Putamen (tissue), 1 donor: ENCODE data around the gene TBC1D16.
"Not testable (repeated sequence)": the region's sequence is repeated elsewhere in the genome, so short reads cannot be mapped to it uniquely, and the experiment has no call there.

Experiments used
- DNase-seq: peaks from one replicate; pipeline ENCODE4 v3.0.0-alpha.2; 2016; ENCODE audit warnings: low spot score

Gene TBC1D16

DNA sequence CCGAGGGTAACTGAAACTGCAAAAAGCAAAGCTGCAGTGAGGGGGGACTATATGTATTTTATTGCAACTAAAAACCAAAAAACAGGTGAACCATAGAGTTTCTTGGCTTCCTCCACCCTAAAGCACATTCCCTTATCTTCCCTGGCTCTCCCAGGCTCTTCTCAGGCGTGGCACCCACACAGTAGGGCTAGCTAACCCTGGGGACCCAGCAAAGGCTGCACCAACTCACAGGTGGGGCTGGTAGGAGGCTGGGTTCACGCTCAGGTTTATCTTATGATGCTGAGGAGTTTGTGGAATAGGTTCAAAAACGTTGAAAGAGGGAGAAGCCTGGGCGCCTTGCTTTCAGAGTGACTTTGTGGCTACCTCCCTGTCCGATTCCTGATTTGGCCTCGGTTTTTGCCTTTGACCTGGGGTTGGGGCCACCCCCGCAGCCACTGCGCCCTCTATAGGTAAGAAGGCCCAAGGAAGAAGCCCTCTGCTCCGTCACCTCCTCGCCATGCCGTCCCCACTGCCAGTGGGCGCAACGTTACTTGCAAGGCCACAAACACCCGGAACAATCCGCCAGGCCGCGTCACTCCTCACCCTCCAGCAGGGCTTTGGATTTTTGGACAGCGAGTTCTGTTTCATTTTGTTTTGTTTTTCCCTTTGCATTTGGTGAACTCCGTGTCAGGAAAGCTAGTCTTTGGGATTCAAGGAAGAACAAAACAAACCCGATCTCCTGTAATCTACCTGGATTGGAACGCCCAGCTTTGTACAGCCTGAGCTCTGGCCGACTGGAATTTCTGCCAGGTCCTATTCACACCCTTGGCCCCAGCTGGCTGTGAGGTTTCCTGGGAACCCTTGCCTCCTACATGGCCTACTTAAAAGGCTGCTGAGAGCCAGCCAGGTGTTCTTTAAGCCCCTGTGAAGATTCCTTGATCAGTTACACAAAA is 60.8 kb downstream of the TBC1D16 start:
- no peak for DNase-seq

DNA sequence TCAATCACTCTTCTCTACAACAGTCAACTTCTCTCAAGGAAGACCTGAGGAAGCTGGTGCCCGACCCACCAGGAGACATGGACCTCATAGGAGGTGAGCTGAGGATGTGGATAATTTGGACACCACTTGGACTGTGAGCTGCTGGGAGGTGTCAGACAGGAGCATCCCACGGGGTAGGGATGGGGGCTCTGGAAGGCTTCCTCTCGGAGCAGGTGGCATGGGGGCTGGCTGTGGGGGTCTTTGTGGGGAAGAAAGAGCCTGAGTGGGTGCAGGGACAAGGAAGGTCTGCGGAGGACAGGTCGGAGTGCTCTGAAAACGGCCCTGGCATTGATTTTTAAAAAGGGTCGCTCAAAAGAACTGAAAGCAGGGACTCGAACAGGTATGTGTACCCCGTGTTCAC is 64.0 kb downstream of the TBC1D16 start:
- DNase-seq: no peak

DNA sequence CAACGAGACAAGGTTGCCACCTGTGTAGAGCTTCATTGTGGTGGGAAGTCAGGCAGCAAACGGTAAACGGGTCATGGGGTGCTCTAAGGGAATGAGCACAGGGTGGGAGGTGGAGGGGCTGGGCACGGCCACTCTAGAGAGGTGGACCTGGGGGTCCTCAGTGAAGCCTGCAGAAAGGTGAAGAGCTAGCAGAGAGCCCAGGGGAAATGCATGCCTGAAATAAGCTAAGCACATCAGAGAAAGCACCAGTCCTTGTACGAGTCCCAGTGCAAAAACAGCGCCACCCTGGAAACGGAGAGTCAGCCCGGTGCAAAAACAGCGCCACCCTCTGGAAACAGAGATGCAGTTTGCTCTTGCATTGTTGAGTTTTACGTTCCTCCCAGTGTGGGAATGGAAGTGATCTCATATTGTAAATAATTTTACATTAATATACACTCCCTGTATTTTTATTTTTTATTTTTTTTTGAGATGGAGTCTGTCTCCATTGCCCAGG is 65.0 kb downstream of the TBC1D16 start:
- DNase-seq: peak; percentile 72

DNA sequence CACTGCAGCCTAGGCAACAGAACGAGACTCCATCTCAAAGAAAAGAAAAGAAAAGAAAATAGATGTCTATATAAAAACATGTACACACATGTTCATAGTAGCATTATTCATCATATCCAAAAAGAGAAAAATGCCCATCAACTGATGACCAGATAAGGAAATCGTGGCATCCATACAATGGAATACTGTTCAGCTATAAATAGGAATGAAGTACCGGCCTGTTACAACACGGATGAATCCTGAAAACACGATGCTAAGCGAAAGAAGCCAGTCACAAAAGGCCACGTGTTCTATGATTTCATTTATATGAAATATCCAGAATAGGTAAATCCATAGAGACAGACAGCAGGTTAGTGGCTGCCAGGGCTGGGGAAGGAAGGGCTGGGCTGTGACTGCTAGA is 65.8 kb downstream of the TBC1D16 start:
- no peak for DNase-seq

DNA sequence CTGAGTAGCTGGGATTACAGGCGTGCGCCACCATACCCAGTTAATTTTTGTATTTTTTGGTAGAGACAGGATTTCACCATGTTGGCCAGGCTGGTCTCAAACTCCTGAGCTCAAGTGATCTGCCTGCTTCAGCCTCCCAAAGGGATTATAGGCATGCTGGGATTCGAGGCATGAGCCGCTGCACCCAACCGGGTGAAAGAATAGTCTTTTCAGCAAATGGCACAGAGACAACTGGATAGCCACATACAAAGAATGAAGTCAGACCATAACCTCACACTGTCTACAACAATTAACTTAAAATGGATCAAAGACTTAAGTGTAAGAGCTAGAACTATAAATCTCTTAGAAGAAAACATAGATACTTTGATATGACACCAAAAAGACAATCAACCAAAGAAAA is 67.6 kb downstream of the TBC1D16 start:
- no peak for DNase-seq

DNA sequence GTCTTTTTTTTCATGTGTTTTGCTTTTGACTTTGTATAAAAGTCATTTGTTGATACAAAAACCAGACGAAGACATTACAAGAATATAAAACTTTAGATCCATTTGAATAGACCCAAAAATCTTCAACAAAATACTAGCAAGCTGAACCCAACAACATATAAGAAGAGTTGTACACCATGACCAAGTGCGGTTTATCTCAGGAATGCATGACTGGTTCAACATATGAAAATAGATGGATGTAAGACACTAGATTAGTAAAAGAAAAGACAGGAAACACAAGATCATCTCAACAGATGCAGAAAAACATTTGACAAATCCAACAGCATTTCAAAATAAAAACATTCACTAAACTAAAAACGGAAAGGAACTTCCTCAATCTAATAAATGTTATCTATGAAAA is 69.0 kb downstream of the TBC1D16 start:
- no peak for DNase-seq

DNA sequence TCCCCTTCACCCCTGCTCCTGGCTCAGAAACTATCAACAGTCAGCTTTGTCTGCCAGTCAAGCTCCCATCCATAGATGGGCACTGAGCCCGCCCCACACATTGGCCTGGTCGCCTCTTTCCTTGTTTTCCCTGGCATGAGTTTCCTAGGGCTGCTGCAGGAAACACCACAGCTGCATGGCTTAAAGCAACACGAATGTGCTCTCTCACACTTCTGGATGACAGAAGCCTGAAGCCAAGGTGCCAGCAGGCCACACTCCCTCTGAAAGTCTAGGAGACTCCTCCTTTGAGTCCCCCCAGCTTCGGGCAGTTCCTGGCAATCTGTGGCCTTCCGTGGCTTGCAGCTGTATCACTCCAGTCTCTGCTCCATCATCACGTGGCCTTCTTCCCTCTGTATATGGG is 69.9 kb downstream of the TBC1D16 start:
- peak; percentile 77 for DNase-seq

DNA sequence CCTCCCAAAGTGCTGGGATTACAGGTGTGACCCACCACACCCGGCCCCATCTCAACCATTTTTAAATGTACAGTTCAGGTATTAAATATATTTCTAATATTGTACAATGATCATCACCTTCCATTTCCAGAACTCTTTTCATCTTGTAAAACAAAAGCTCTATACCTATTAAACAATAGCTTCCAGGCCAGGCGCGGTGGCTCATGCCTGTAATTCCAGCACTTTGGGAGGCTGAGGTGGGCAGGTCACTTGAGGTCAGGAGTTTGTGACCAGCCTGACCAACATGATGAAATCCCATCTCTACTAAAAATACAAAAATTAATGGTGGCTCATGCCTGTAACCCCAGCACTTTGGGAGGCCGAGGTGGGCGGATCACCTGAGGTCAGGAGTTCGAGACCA is 73.2 kb downstream of the TBC1D16 start:
- not testable (repeated sequence) for DNase-seq

DNA sequence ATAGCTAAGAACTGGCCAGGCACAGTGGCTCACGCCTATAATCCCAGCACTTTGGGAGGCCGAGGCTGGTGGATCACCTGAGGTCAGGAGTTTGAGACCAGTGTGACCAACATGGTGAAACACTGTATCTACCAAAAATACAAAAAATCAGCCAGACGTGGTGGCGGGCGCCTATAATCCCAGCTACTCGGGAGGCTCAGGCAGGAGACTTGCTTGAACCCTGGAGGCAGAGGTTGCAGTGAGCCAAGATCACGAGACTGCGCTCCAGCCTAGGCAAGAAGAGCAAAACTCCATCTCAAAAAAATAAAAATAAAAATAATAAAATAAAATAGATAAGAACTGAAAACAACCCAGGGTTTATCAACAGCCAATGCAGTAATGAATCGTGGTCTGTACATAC is 74.1 kb downstream of the TBC1D16 start:
- DNase-seq: not testable (repeated sequence)

DNA sequence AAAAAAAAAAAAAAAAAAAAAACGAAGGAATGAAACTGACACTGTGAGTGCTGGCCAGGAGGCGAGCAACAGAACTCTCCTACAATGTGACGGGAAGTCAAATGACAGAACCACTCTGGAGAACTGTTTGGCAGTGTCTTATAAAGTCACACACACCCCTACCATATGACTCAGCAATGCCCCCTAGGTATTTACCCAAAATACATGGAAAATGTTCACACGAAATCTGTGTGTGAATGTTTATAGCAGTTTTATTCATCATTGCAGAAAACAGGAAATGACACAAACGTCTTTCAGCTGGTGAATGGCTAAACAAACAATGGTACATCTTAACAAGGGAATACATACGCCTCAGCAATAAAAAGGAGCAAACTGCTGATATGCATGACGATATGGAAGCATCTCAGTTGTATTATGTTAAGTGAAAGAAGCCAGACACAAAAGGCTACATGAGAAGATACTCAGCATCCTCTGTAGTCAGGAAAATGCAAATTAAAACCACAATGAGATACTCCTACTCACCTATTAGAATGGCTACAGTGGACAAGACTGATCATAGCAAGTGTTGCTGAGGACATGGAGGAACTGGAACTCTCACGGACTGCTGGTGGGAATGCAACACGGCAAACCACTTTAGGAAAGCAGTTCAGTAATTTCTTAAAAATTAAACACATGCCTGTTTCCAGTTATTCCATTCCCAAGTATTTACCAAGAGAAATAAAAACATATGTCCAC is 74.7 kb downstream of the TBC1D16 start:
- DNase-seq: no peak

DNA sequence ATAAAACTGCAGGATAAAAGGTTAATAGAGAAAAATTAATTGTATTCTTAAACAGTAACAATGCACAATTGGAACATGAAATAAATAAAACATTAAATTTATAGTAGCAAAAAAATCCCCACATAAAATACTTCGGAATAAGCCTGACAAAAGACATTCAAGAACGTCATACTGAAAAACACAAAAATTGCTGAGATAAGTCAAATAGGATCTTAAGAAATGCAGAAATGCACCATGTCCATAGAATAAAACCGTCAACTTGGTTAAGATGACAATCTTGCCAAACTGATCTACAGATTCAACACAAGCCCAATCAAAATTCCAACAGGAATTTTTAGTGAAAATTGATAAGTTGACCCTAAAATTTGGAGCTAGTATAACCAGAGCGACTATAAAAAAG is 76.6 kb downstream of the TBC1D16 start:
- DNase-seq: no peak

DNA sequence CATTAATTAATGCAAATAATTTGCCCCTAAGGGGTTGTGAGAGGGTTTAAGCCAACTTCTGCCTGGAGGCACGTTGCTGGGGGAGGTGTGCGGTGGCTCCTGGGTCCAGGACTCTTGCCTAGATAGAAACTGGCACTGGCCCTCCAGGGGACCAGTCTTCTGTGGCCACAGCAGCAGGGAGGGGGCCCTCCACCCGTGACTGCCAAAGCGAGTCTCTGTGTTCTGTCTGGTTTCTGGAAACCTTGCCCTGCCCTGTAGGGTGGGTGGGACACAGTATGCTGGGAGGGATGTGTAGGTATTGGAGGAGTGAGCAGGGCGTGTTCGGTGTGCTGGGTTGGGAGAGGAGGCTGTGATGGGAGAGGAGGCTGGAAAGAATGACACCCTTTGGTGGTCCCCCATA is 78.8 kb downstream of the TBC1D16 start:
- no peak for DNase-seq

DNA sequence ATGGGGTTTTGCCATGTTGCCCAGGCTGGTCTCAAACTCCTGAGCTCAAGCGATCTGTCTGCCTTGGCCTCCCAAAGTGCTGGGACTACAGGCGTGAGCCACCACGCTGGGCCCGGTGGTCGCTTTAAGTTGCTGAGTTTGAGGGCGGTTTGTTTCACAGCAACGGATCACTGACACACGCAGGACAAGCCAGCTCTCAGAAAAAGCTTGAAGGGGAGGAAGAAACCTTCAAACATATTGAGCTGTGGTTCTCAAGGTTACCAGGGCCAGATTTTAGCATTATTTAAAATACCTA is 79.3 kb downstream of the TBC1D16 start:
- DNase-seq: not testable (repeated sequence)

DNA sequence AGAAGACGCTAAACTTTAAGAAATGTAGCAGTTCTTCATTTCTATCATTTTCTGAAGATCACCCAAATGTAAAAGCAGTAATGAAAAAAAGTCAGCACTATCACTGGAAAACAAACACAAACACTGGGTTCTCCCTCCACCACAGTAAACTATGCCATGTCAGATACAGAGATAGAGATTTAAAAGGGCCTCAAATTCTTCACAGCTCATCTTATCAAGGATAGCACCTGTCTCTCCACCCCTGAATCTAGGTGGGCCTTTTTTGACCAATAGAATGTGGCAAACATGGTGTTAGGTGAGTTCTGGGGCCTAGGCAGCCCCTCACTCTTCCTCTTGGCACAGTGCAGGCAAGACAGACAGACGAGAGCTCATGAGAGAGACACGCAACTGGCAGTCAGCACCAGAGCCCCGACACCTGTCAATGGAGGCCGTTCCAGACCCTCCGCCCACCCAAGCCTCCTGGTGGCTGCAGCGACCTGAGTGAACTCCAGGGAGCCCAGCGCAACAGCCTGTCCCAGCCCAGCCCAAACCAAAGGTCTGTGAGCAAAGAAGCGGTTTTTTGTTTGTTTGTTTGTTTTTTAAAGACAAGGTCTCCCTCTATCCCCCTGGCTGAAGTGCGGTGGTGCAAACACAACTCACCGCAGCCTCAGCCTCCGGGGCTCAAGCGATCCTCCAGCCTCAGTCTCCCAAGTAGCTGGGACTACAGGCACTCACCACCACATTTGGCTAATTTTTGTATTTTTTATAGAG is 79.8 kb downstream of the TBC1D16 start:
- DNase-seq: no peak

DNA sequence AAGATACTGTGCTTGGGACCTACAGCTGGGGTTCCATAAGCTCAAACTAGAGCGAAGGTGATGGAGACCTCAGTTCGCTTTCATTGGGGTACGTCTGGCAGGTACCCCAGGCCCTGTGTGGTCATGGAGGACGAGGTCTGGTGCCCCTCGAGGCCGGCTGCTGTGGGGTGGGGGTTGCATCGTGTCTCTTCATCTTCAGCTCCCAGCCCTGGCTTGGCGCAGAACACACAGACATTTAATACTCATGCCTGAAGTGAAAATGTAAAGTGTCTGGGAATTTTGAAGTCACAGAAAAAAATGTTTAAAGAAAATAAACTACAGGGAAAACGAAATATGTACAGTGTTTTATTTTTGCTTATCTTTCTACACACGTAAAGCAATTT is 80.5 kb downstream of the TBC1D16 start:
- no peak for DNase-seq

DNA sequence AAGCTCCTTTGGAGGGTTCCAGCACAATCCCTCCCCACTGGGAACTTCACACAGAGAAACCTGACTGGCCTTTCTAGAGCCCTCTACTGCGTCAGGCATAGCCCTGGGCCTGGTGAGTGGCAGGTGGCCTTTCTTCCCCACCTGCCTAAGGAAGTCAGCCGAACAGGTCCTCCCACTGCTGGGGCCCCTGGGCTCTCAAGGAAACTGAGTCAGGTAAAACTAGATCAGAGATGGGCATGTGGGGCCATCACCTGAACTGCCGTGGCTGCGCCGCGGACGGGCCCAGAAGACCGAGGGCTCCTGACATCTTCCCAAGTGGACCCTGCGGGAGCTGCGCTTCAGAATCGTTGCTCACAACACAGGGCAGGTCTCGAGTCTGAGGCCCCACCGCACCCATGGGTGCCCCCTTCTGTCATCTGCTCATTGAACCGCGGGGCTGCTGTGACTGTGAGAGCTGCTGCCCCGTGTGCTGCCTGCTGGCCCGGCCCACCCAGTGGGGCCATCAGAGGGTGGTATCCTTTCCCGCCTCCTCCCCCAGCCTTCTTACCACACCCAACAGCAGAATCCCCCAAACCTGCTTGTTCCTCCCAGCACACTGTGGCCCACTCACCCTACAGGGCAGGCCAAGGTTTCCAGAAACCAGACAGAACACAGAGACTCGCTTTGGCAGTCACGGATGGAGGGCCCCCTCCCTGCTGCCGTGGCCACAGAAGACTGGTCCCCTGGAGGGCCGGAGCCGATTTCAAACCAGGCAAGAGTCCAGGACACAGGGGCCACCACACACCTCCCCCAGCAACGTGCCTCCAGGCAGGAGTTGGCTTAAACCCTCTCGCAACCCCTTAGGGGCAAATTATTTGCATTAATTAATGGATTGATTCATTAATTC is 81.1 kb downstream of the TBC1D16 start:
- no peak for DNase-seq

DNA sequence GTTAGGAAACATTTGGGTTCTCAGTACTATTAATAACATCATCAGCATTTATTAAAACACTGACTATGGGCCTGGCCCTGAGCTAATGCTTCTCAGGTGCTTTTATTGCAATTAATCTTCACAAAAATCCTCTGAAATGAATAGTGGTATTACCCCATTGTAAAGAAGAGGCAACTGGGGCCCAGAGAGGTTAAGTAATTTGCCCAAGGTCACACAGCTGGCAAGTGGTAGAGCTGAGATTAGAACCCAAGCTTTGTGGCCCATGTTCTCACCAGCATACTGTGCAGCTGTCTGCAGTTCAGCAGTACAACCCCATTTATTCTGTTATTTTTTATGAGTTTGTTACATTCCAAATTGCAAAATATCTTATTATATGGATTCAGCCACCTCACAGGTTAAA is 82.3 kb downstream of the TBC1D16 start:
- DNase-seq: no peak

DNA sequence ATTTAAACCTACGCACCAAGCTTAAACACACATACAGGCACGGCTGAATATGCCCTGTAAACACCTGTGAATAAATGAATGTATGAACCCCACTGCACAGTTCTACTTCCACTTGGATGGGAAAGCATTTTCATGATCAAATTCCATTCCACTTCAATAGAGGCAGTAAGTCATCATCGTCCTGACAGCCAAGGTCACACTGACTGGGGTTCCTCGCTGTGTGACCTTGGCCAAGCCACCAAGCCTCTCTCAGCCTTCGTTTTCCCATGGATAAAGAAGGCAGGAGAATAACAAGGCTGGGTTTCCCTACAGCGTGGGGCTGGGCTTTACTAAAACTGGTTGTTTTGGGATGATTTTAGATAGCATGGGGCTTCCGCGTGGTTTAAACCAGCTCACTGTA is 82.8 kb downstream of the TBC1D16 start:
- no peak for DNase-seq

DNA sequence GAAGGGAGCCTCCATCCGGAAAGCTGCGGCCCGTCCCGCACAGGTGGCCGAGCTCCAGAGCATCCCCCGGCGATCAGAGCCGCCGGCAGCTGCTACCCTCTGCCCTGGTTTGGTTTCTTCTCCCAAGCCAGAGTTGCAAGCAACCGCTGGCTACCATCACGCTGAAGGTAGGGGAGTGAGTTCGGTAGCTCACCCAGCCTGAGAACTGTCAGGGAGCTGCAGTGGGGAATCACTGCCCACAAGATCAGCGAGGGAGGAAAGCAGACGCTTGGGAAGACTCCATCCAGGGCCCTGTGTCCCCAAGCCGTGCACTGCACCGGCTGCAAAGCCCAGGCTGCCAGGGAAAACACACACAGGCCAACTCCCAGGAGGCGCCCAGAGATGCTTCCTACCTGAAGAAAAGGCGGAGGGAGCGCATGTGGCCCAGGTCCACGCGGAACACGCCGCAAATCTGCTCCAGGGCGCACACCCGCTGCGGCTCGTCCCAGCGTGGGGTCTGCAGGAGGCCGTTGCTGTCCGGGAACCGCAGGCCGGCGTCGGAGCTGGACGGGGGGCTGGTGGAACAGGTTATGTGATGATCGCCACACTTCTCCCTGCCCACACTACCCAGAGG is 83.3 kb downstream of the TBC1D16 start:
- DNase-seq: no peak

DNA sequence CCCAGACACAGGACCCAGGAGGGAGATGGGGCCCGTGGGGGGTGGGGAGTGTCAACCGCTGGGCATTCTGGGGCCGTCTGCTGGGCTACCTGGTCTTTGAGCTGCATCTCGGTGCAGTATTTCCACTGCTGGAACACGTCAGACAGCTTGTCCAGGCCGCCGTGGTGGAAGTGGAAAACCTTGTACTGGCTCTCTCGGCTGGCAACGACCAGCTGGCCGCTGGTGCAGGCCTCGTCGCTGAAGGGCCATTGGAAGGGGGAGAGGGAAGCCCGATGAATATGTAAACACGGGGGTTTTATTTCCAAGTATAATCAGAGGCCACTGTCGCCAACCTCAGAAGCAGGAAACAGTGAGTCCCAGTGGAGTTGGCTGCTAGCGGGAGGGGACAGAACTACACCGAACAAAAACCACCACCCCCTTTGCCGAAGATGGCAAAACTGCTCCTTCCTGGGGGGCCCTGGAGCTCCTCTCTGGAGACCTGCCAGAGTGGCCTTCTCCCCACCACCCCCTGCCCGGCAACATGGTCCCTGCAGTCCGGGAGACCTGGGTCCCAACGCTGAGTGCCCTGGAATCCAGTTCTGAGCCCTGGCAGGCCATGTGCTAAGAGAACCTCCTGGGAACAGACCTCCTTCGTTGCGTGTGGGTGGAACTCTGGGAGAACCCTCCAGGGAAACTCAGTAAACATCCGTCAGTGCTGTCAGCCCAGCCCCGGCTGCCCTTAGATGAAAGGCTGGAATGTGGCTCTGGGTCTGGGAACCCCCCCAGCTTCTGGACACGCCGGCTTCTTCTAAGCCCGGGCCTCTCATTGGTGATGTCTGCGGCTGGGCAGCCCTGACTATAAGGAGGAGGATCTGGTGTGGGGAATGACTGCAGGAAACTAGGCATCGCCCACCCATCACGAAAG is 84.1 kb downstream of the TBC1D16 start:
- peak; percentile 83 for DNase-seq
